ENCODE measurements around the gene SERPINE3.

The SERPINE3 gene

GRCh38 chr13:51313619-51314018 is 25.9 kb upstream of the SERPINE3 start:
- Histone ChIP-seq H3K36me3 (ENCODE audit: control insufficient read depth, insufficient read depth, low read length) (no peaks in the 10 kb centered on the region), H3K4me1 (ENCODE audit: control insufficient read depth, insufficient read depth, low read length) (peaks cover 23% of the 10 kb centered on the region), H3K9ac (ENCODE audit: low read length) (no peak overlapping the region), H3K4me3 (ENCODE audit: low read depth, low read length) (no peak overlapping the region), H3K27ac (ENCODE audit: low read depth, low read length) (no peak overlapping the region), H3K27me3 (ENCODE audit: control insufficient read depth, insufficient read depth, low read length) (no peaks in the 10 kb centered on the region), H3K9me3 (ENCODE audit: control insufficient read depth, insufficient read depth, low read depth, low read length) (no peaks in the 10 kb centered on the region)

GRCh38 chr13:51317262-51317661 is 22.2 kb upstream of the SERPINE3 start:
- Histone ChIP-seq H3K9me3 (ENCODE audit: control insufficient read depth, insufficient read depth, low read depth, low read length) (no peaks in the 10 kb centered on the region), H3K4me1 (ENCODE audit: control insufficient read depth, insufficient read depth, low read length) (peaks cover 12% of the 10 kb centered on the region; the same call in 1 of the 2 replicates), H3K27ac (ENCODE audit: low read depth, low read length) (no peak overlapping the region), H3K4me3 (ENCODE audit: low read depth, low read length) (no peak overlapping the region), H3K9ac (ENCODE audit: low read length) (no peak overlapping the region), H3K36me3 (ENCODE audit: control insufficient read depth, insufficient read depth, low read length) (no peaks in the 10 kb centered on the region), H3K27me3 (ENCODE audit: control insufficient read depth, insufficient read depth, low read length) (no peaks in the 10 kb centered on the region)

GRCh38 chr13:51318015-51318414 is 21.5 kb upstream of the SERPINE3 start:
- Histone ChIP-seq H3K4me3 (ENCODE audit: low read depth, low read length) (no peak overlapping the region), H3K9ac (ENCODE audit: low read length) (no peak overlapping the region), H3K36me3 (ENCODE audit: control insufficient read depth, insufficient read depth, low read length) (no peaks in the 10 kb centered on the region), H3K27ac (ENCODE audit: low read depth, low read length) (no peak overlapping the region), H3K4me1 (ENCODE audit: control insufficient read depth, insufficient read depth, low read length) (peaks cover 12% of the 10 kb centered on the region; the same call in 1 of the 2 replicates), H3K27me3 (ENCODE audit: control insufficient read depth, insufficient read depth, low read length) (no peaks in the 10 kb centered on the region), H3K9me3 (ENCODE audit: control insufficient read depth, insufficient read depth, low read depth, low read length) (no peaks in the 10 kb centered on the region)

- Histone ChIP-seq H3K36me3 (ENCODE audit: control insufficient read depth, insufficient read depth, low read length) (no peaks in the 10 kb centered on the region), H3K9me3 (ENCODE audit: control insufficient read depth, insufficient read depth, low read depth, low read length) (no peaks in the 10 kb centered on the region), H3K9ac (ENCODE audit: low read length) (no peak overlapping the region), H3K27ac (ENCODE audit: low read depth, low read length) (no peak overlapping the region), H3K4me1 (ENCODE audit: control insufficient read depth, insufficient read depth, low read length) (peaks cover 12% of the 10 kb centered on the region; the same call in 1 of the 2 replicates), H3K27me3 (ENCODE audit: control insufficient read depth, insufficient read depth, low read length) (no peaks in the 10 kb centered on the region), H3K4me3 (ENCODE audit: low read depth, low read length) (no peak overlapping the region)
Observed at GRCh38 chr13:51318876-51319275, 20.6 kb upstream of the SERPINE3 start.

- no peak overlapping the region for H3K27ac ChIP-seq (ENCODE audit: low read depth, low read length)
- H3K4me1 ChIP-seq (ENCODE audit: control insufficient read depth, insufficient read depth, low read length): peaks cover 11% of the 10 kb centered on the region
- H3K4me3 ChIP-seq (ENCODE audit: low read depth, low read length): no peak overlapping the region
Observed at GRCh38 chr13:51321836-51322235, 17.7 kb upstream of the SERPINE3 start.

GRCh38 chr13:51322826-51323225 is 16.7 kb upstream of the SERPINE3 start:
- Histone ChIP-seq H3K36me3 (ENCODE audit: control insufficient read depth, insufficient read depth, low read length) (no peaks in the 10 kb centered on the region), H3K9ac (ENCODE audit: low read length) (no peak overlapping the region), H3K4me1 (ENCODE audit: control insufficient read depth, insufficient read depth, low read length) (peaks cover 11% of the 10 kb centered on the region), H3K9me3 (ENCODE audit: control insufficient read depth, insufficient read depth, low read depth, low read length) (no peaks in the 10 kb centered on the region), H3K27me3 (ENCODE audit: control insufficient read depth, insufficient read depth, low read length) (no peaks in the 10 kb centered on the region), H3K27ac (ENCODE audit: low read depth, low read length) (no peak overlapping the region), H3K4me3 (ENCODE audit: low read depth, low read length) (no peak overlapping the region)

More at GRCh38 chr13:51321836-51322235, 17.7 kb upstream of the SERPINE3 start:
- no peaks in the 10 kb centered on the region for H3K27me3 ChIP-seq (ENCODE audit: control insufficient read depth, insufficient read depth, low read length)
- H3K9me3 ChIP-seq (ENCODE audit: control insufficient read depth, insufficient read depth, low read depth, low read length): no peaks in the 10 kb centered on the region
- H3K9ac ChIP-seq (ENCODE audit: low read length): no peak overlapping the region
- no peaks in the 10 kb centered on the region for H3K36me3 ChIP-seq (ENCODE audit: control insufficient read depth, insufficient read depth, low read length)

- Histone ChIP-seq H3K9ac (ENCODE audit: low read length) (no peak overlapping the region), H3K4me3 (ENCODE audit: low read depth, low read length) (no peak overlapping the region), H3K27ac (ENCODE audit: low read depth, low read length) (no peak overlapping the region), H3K27me3 (ENCODE audit: control insufficient read depth, insufficient read depth, low read length) (no peaks in the 10 kb centered on the region), H3K9me3 (ENCODE audit: control insufficient read depth, insufficient read depth, low read depth, low read length) (no peaks in the 10 kb centered on the region), H3K4me1 (ENCODE audit: control insufficient read depth, insufficient read depth, low read length) (peaks cover 11% of the 10 kb centered on the region), H3K36me3 (ENCODE audit: control insufficient read depth, insufficient read depth, low read length) (no peaks in the 10 kb centered on the region)
Observed at GRCh38 chr13:51323824-51324511, 15.5 kb upstream of the SERPINE3 start.

GRCh38 chr13:51324714-51325420 is 14.6 kb upstream of the SERPINE3 start:
- H3K27ac ChIP-seq (ENCODE audit: low read depth, low read length): no peak overlapping the region
- H3K36me3 ChIP-seq (ENCODE audit: control insufficient read depth, insufficient read depth, low read length): no peaks in the 10 kb centered on the region
- H3K4me3 ChIP-seq (ENCODE audit: low read depth, low read length): no peak overlapping the region
- no peaks in the 10 kb centered on the region for H3K27me3 ChIP-seq (ENCODE audit: control insufficient read depth, insufficient read depth, low read length)
- H3K9me3 ChIP-seq (ENCODE audit: control insufficient read depth, insufficient read depth, low read depth, low read length): no peaks in the 10 kb centered on the region
- peaks cover 11% of the 10 kb centered on the region for H3K4me1 ChIP-seq (ENCODE audit: control insufficient read depth, insufficient read depth, low read length)
- H3K9ac ChIP-seq (ENCODE audit: low read length): no peak overlapping the region

GRCh38 chr13:51325837-51326236 is 13.7 kb upstream of the SERPINE3 start:
- no peak overlapping the region for H3K4me3 ChIP-seq (ENCODE audit: low read depth, low read length)
- H3K27me3 ChIP-seq (ENCODE audit: control insufficient read depth, insufficient read depth, low read length): no peaks in the 10 kb centered on the region
- peaks cover 11% of the 10 kb centered on the region for H3K4me1 ChIP-seq (ENCODE audit: control insufficient read depth, insufficient read depth, low read length)
- H3K9me3 ChIP-seq (ENCODE audit: control insufficient read depth, insufficient read depth, low read depth, low read length): no peaks in the 10 kb centered on the region
- H3K27ac ChIP-seq (ENCODE audit: low read depth, low read length): no peak overlapping the region
- no peak overlapping the region for H3K9ac ChIP-seq (ENCODE audit: low read length)
- H3K36me3 ChIP-seq (ENCODE audit: control insufficient read depth, insufficient read depth, low read length): no peaks in the 10 kb centered on the region

GRCh38 chr13:51326777-51327176 is 12.7 kb upstream of the SERPINE3 start:
- Histone ChIP-seq H3K9ac (ENCODE audit: low read length) (no peak overlapping the region), H3K27me3 (ENCODE audit: control insufficient read depth, insufficient read depth, low read length) (no peaks in the 10 kb centered on the region), H3K9me3 (ENCODE audit: control insufficient read depth, insufficient read depth, low read depth, low read length) (no peaks in the 10 kb centered on the region), H3K27ac (ENCODE audit: low read depth, low read length) (no peak overlapping the region), H3K4me3 (ENCODE audit: low read depth, low read length) (no peak overlapping the region), H3K4me1 (ENCODE audit: control insufficient read depth, insufficient read depth, low read length) (peaks cover 11% of the 10 kb centered on the region), H3K36me3 (ENCODE audit: control insufficient read depth, insufficient read depth, low read length) (no peaks in the 10 kb centered on the region)

GRCh38 chr13:51327961-51328360 is 11.5 kb upstream of the SERPINE3 start:
- Histone ChIP-seq H3K9ac (ENCODE audit: low read length) (no peak overlapping the region), H3K4me1 (ENCODE audit: control insufficient read depth, insufficient read depth, low read length) (peaks cover 11% of the 10 kb centered on the region), H3K36me3 (ENCODE audit: control insufficient read depth, insufficient read depth, low read length) (no peaks in the 10 kb centered on the region), H3K27me3 (ENCODE audit: control insufficient read depth, insufficient read depth, low read length) (no peaks in the 10 kb centered on the region), H3K4me3 (ENCODE audit: low read depth, low read length) (no peak overlapping the region), H3K9me3 (ENCODE audit: control insufficient read depth, insufficient read depth, low read depth, low read length) (no peaks in the 10 kb centered on the region), H3K27ac (ENCODE audit: low read depth, low read length) (no peak overlapping the region)

All from HUES6 (cell line).